Measurements from ENCODE around the gene NUP210.

DNA sequence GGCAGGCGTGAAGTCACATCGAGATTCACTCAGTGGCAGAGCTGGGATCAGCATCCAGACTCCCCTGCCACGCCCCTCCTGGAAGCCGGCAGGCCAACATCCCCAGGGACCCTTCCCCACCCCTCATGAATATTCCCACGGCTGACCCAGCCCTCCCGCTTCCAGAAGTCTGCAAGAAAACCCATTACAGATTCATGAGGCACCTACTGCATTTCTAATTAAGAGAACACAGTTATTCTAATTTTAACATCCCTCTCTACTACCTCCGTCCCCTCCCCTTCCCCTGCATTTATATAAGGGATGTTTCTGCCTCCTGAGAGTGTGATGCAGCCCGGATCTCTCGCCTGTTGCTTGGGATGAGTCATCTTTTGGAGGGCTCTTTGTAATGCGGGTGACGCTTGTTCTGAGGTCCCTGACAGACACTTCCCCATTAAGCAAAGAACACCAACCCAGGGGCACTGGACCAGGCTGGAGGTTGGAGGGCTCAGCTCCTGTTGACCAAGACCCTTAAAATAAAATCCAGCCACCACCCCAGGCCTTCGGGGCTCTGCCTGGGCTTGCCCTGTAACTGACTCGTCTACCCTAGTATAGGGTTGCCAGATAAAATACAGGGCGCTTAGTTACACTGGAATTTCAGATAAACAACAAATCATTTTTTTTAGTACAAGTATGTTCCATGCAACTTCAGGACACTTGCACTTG, 118.7 kb downstream of the NUP210 start:
- TF ChIP-seq CTCF (IDR thresholded peaks at IDR 0.05) (no peak), RAD21 (IDR thresholded peaks at IDR 0.05; ENCODE audit: low read length) (no peak), PBX3 (IDR thresholded peaks at IDR 0.05) (0 out of 2 replicates have a peak, but pooled peaks have one; percentile 32), POLR2AphosphoS5 (IDR thresholded peaks at IDR 0.05; ENCODE audit: low read depth, low read length) (no peak), RFX5 (IDR thresholded peaks at IDR 0.05; ENCODE audit: low read length) (no peak), MAX (IDR thresholded peaks at IDR 0.05; ENCODE audit: low read depth) (no peak), USF1 (IDR thresholded peaks at IDR 0.05; ENCODE audit: borderline replicate concordance, low read depth) (no peak), TCF12 (IDR thresholded peaks at IDR 0.05) (0 out of 2 replicates have a peak, but pooled peaks have one; percentile 6)

Measured in SK-N-SH (cell line).